Measurements from ENCODE around the gene FLII. TPM values are rescaled to one million over a fixed set of nuclear protein-coding genes. Genes with fewer than 3 reads are reported as not detected.

FLII gene
- total RNA-seq, 2 experiments from 2014 or later = 155 to 219 TPM

DNA sequence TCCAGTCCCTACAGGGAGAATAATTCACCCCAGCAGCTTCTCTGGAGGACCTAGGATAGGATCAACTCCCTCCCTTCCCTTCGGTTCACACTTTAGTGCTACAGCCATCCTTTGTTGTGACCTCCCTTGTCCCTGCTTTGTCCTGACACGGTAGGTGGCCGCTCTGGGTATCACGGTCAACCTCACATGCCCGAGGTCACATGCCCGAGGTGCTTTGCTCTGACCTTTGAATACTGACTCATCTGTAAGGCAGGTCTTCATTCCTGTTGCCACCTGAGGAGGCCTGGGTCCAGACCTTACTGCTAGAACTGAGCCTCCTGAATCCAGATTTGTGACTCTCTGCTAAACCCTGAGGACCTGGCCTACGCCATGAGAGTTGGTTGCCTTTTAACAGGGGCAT is 55.2 kb downstream of the FLII start:
- Histone ChIP-seq H3K9me3 (ENCODE audit: low read length) (no peaks in the 10 kb centered on the region), H3K9me2 (ENCODE audit: insufficient read depth, low read length) (no peaks in the 10 kb centered on the region), H3K36me3 (ENCODE audit: insufficient read depth, low read length) (peaks cover 83% of the 10 kb centered on the region), H3K79me2 (ENCODE audit: insufficient read depth, low read depth, low read length) (0 out of 2 replicates have a peak, but pooled peaks cover 4% of the 10 kb centered on the region), H3K4me1 (ENCODE audit: insufficient read depth, low read length, poor library complexity, severe bottlenecking) (no peaks in the 10 kb centered on the region), H3K4me3 (ENCODE audit: low read depth, low read length, poor library complexity, severe bottlenecking) (no peak overlapping the region), H3K27ac (ENCODE audit: low read depth, low read length, poor library complexity, severe bottlenecking) (no peak overlapping the region), H4K20me1 (ENCODE audit: insufficient read depth, low read length) (peaks cover 8% of the 10 kb centered on the region; the same call in 1 of the 2 replicates), H3K4me2 (ENCODE audit: low read length) (no peak overlapping the region), H2AFZ (ENCODE audit: low read length) (no peak overlapping the region)
- BruUV-seq (replicated peaks) = no TSS peak
- no peak for TF ChIP-seq EZH2phosphoT487 (IDR thresholded peaks at IDR 0.05; ENCODE audit: borderline replicate concordance, low read depth, low read length)
- TF ChIP-seq, protein P1, sequence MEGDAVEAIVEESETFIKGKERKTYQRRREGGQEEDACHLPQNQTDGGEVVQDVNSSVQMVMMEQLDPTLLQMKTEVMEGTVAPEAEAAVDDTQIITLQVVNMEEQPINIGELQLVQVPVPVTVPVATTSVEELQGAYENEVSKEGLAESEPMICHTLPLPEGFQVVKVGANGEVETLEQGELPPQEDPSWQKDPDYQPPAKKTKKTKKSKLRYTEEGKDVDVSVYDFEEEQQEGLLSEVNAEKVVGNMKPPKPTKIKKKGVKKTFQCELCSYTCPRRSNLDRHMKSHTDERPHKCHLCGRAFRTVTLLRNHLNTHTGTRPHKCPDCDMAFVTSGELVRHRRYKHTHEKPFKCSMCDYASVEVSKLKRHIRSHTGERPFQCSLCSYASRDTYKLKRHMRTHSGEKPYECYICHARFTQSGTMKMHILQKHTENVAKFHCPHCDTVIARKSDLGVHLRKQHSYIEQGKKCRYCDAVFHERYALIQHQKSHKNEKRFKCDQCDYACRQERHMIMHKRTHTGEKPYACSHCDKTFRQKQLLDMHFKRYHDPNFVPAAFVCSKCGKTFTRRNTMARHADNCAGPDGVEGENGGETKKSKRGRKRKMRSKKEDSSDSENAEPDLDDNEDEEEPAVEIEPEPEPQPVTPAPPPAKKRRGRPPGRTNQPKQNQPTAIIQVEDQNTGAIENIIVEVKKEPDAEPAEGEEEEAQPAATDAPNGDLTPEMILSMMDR (conservative IDR thresholded peaks at IDR 0.05; ENCODE audit: low read length) = no peak
- no peak for DNase-seq (ENCODE audit: low spot score)
- ChIA-PET POLR2A (interaction anchor here (0.7 to 1.8 kb wide), 2 partner anchors 9 to 28 kb away, joined by 5 to 6 read pairs; no protein-coding TSS in a partner anchor), CTCF (ENCODE audit: unreplicated experiment) (no interaction called here)
- intact Hi-C loops (cut with micrococcal nuclease; ENCODE audit: unreplicated experiment) = no loop called here

DNA sequence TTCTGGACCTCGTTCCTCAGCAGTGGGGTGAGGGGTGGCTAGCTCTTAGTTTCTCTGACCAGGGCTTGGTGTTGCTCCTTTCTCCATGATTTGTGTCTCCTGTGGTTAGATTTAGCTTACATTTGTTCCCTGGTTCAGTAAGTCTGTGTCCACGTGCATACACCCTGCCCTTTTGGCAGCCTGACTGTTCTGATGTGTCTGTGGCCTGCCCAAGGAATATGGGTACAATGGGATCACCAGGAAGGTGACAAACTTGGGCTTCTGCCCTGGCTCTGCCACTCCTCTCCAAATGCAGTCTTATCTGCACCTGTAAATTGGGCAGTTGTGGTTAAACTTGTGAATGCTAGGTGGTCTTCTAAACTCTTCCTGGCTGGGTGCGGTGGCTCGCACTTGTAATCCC is 57.4 kb downstream of the FLII start:
- Histone ChIP-seq H4K20me1 (ENCODE audit: insufficient read depth, low read length) (peaks cover 8% of the 10 kb centered on the region; the same call in 1 of the 2 replicates), H2AFZ (ENCODE audit: low read length) (no peak overlapping the region), H3K4me1 (ENCODE audit: insufficient read depth, low read length, poor library complexity, severe bottlenecking) (no peaks in the 10 kb centered on the region), H3K27ac (ENCODE audit: low read depth, low read length, poor library complexity, severe bottlenecking) (no peak overlapping the region), H3K4me2 (ENCODE audit: low read length) (no peak overlapping the region), H3K9me3 (ENCODE audit: low read length) (no peaks in the 10 kb centered on the region), H3K36me3 (ENCODE audit: insufficient read depth, low read length) (peaks cover 83% of the 10 kb centered on the region), H3K9me2 (ENCODE audit: insufficient read depth, low read length) (no peaks in the 10 kb centered on the region), H3K4me3 (ENCODE audit: low read depth, low read length, poor library complexity, severe bottlenecking) (no peak overlapping the region), H3K79me2 (ENCODE audit: insufficient read depth, low read depth, low read length) (0 out of 2 replicates have a peak, but pooled peaks cover 4% of the 10 kb centered on the region)
- POLR2A ChIA-PET = interaction anchor here (0.6 kb wide), 1 partner anchor 36 kb away, joined by 6 read pairs; no protein-coding TSS in a partner anchor
- TF ChIP-seq EZH2phosphoT487 (IDR thresholded peaks at IDR 0.05; ENCODE audit: borderline replicate concordance, low read depth, low read length) = no peak
- TF ChIP-seq, protein P1 (conservative IDR thresholded peaks at IDR 0.05; ENCODE audit: low read length) = no peak
- intact Hi-C loops (cut with micrococcal nuclease; ENCODE audit: unreplicated experiment) = no loop called here
- BruUV-seq (replicated peaks) = no TSS peak
- CTCF ChIA-PET (ENCODE audit: unreplicated experiment) = no interaction called here
- no peak for DNase-seq (ENCODE audit: low spot score)

DNA sequence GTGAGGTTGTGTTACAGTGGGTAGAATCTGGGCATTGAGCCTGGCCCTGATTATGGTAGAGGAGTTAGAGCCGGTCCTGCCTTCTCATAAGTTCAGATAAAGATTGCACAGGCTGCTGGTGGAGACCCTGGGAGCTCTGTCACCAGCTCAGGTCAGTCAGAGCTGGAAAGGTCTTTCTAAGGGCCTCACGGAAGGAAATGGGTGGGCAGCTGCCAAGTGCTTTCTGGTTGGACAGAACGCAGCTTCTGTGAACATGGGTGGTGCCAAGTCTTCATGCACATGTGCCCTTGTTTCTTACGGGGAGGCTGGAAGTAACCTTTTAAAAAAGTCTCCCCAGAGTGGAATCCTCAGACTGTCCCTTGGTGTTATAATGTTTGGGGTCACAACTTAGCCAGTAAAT is 60.0 kb downstream of the FLII start:
- Histone ChIP-seq H4K20me1 (ENCODE audit: insufficient read depth, low read length) (peaks cover 10% of the 10 kb centered on the region; the same call in 1 of the 2 replicates), H3K4me1 (ENCODE audit: insufficient read depth, low read length, poor library complexity, severe bottlenecking) (no peaks in the 10 kb centered on the region), H3K27ac (ENCODE audit: low read depth, low read length, poor library complexity, severe bottlenecking) (no peak overlapping the region), H3K4me3 (ENCODE audit: low read depth, low read length, poor library complexity, severe bottlenecking) (no peak overlapping the region), H3K9me2 (ENCODE audit: insufficient read depth, low read length) (no peaks in the 10 kb centered on the region), H2AFZ (ENCODE audit: low read length) (no peak overlapping the region), H3K9me3 (ENCODE audit: low read length) (no peaks in the 10 kb centered on the region), H3K79me2 (ENCODE audit: insufficient read depth, low read depth, low read length) (peaks cover 14% of the 10 kb centered on the region; the same call in 1 of the 2 replicates), H3K36me3 (ENCODE audit: insufficient read depth, low read length) (peaks cover 84% of the 10 kb centered on the region), H3K4me2 (ENCODE audit: low read length) (no peak overlapping the region)
- no peak for TF ChIP-seq EZH2phosphoT487 (IDR thresholded peaks at IDR 0.05; ENCODE audit: borderline replicate concordance, low read depth, low read length)
- TF ChIP-seq, protein P1 (conservative IDR thresholded peaks at IDR 0.05; ENCODE audit: low read length) = no peak
- ChIA-PET POLR2A (interaction anchor here (0.6 kb wide), 1 partner anchor 659 kb away, joined by 3 read pairs; the partner anchor contains the start of gene PRPSAP2), CTCF (ENCODE audit: unreplicated experiment) (interaction anchor here (1.4 kb wide), 1 partner anchor 9 kb away, joined by 3 read pairs; no protein-coding TSS in a partner anchor)
- BruUV-seq (replicated peaks) = no TSS peak
- intact Hi-C loops (cut with micrococcal nuclease; ENCODE audit: unreplicated experiment) = no loop called here
- DNase-seq (ENCODE audit: low spot score) = no peak
